IPS-18c (cell line): ENCODE results near the gene PEMT.

Experiments used
- H3K4me3 ChIP-seq: 2 replicates; pipeline ENCODE4 v1.7.0; 2013; ENCODE audit warnings: low read depth, mild to moderate bottlenecking, low read length, moderate library complexity; ENCODE audit not compliant: insufficient read depth
- H3K9me3 ChIP-seq: one replicate; pipeline ENCODE4 v1.6.1; 2013; ENCODE audit warnings: mild to moderate bottlenecking, low read length, moderate library complexity; ENCODE audit not compliant: control insufficient read depth, insufficient read depth

Gene PEMT

GRCh38 chr17:17548044-17548443 is 43.5 kb downstream of the PEMT start:
- H3K9me3 ChIP-seq: no peaks in the 10 kb centered on the region
- H3K4me3 ChIP-seq: no peak overlapping the region

GRCh38 chr17:17547210-17547764 is 44.2 kb downstream of the PEMT start:
- no peak overlapping the region for H3K4me3 ChIP-seq
- no peaks in the 10 kb centered on the region for H3K9me3 ChIP-seq

- H3K4me3 ChIP-seq: no peak overlapping the region
- H3K9me3 ChIP-seq: no peaks in the 10 kb centered on the region
Measured at GRCh38 chr17:17546399-17547185, 44.9 kb downstream of the PEMT start.

- Histone ChIP-seq H3K4me3 (no peak overlapping the region), H3K9me3 (no peaks in the 10 kb centered on the region)
Measured at GRCh38 chr17:17545984-17546383, 45.5 kb downstream of the PEMT start.

GRCh38 chr17:17545031-17545820 is 46.3 kb downstream of the PEMT start:
- Histone ChIP-seq H3K9me3 (no peaks in the 10 kb centered on the region), H3K4me3 (no peak overlapping the region)

- Histone ChIP-seq H3K9me3 (no peaks in the 10 kb centered on the region), H3K4me3 (no peak overlapping the region)
Measured at GRCh38 chr17:17542906-17543635, 48.4 kb downstream of the PEMT start.

- H3K9me3 ChIP-seq: no peaks in the 10 kb centered on the region
Measured at GRCh38 chr17:17541640-17542001, 49.9 kb downstream of the PEMT start.

GRCh38 chr17:17540935-17541639 is 50.4 kb downstream of the PEMT start:
- H3K9me3 ChIP-seq: no peaks in the 10 kb centered on the region
- H3K4me3 ChIP-seq: no peak overlapping the region

More at GRCh38 chr17:17541640-17542001, 49.9 kb downstream of the PEMT start:
- H3K4me3 ChIP-seq: no peak overlapping the region

- H3K4me3 ChIP-seq: no peak overlapping the region
Measured at GRCh38 chr17:17540278-17540906, 51.1 kb downstream of the PEMT start.

GRCh38 chr17:17539591-17539990 is 51.9 kb downstream of the PEMT start:
- Histone ChIP-seq H3K4me3 (no peak overlapping the region), H3K9me3 (no peaks in the 10 kb centered on the region)

More at GRCh38 chr17:17540278-17540906, 51.1 kb downstream of the PEMT start:
- no peaks in the 10 kb centered on the region for H3K9me3 ChIP-seq

- Histone ChIP-seq H3K4me3 (no peak overlapping the region), H3K9me3 (no peaks in the 10 kb centered on the region)
Measured at GRCh38 chr17:17538417-17539391, 52.8 kb downstream of the PEMT start.

GRCh38 chr17:17537311-17538099 is 54.0 kb downstream of the PEMT start:
- Histone ChIP-seq H3K9me3 (no peaks in the 10 kb centered on the region), H3K4me3 (no peak overlapping the region)

- Histone ChIP-seq H3K4me3 (no peak overlapping the region), H3K9me3 (no peaks in the 10 kb centered on the region)
Measured at GRCh38 chr17:17536702-17537101, 54.8 kb downstream of the PEMT start.

GRCh38 chr17:17535957-17536356 is 55.6 kb downstream of the PEMT start:
- H3K9me3 ChIP-seq: no peaks in the 10 kb centered on the region
- H3K4me3 ChIP-seq: no peak overlapping the region

GRCh38 chr17:17533901-17534441 is 57.5 kb downstream of the PEMT start:
- H3K4me3 ChIP-seq: no peak overlapping the region
- no peaks in the 10 kb centered on the region for H3K9me3 ChIP-seq
